Measurements from ENCODE around the gene MYO6.

GRCh38 chr6:75755704-75756103 lies 6.7 kb downstream of the MYO6 start:
- TF ChIP-seq POLR2AphosphoS5 (IDR thresholded peaks at IDR 0.05) (no peak), CTCF (IDR thresholded peaks at IDR 0.05) (no peak)

Measured in stomach (tissue), 4 donors.